K562 (cell line): ENCODE data around the gene TTN. TPM values are rescaled to one million over a fixed set of nuclear protein-coding genes. Genes with fewer than 3 reads are reported as not detected.

Experiments used
- ATAC-seq: fragments of 200-7000 bp; cut with Tn5 transposase; 3 replicates; pipeline ENCODE4 v1.9.1; 2020; ENCODE audit warnings: moderate library complexity
- BruUV-seq: library from RNA; stranded (reverse); fragments of 400-500 nt; replicated peaks from 2 replicates; lab custom pipeline; 2021; lab: Mats Ljungman, UMichigan
- CTCF ChIA-PET: fragments of 300-600 bp; formaldehyde crosslinking; extraction: SDS; loops from one replicate; lab custom pipeline; 2021; ENCODE audit warnings: low intra/inter-chr PET ratio; lab: Yijun Ruan, JAX
- POLR2A ChIA-PET: fragments of 300-600, 350-650 bp; sonication (Branson Sonifier 250); formaldehyde crosslinking; extraction: SDS; loops from one replicate; lab custom pipeline; 2021; ENCODE audit warnings: antibody characterized with exemption, inconsistent platforms; lab: Yijun Ruan, JAX
- DNase-seq, 4 experiments: peaks; one replicate each; pipeline versions ENCODE4 v3.0.0 to v3.0.0-alpha.2; 2011 to 2018; ENCODE audit warnings: low spot score in 3 of 4, mixed read lengths in 3 of 4; ENCODE audit errors: extremely low read depth in 1 of 4
- FAIRE-seq: peaks from 2 replicates; lab custom pipeline; 2011; peaks lifted over from hg19 to GRCh38; lab: Jason Lieb, UNC
- H2AFZ ChIP-seq: 2 replicates; pipeline ENCODE4 v1.6.0; 2011; ENCODE audit warnings: low read depth, low read length, control low read depth, inconsistent platforms
- H3K27ac ChIP-seq: fragments of 200-600 bp; 3 replicates; pipeline ENCODE4 v1.8.0; 2011; ENCODE audit warnings: low read depth, mild to moderate bottlenecking, control low read depth, inconsistent platforms, low read length, moderate library complexity, mixed read lengths; ENCODE audit errors: extremely low read depth
- H3K27me3 ChIP-seq, 2 experiments: fragments of 300-600 bp in 1 of 2; 2 replicates in 1 of 2; 3 replicates in 1 of 2; pipeline versions ENCODE4 v1.6.0 to v1.8.0; 2011; ENCODE audit warnings: inconsistent platforms in 2 of 2, low read length in 2 of 2, mild to moderate bottlenecking in 1 of 2, mixed read lengths in 1 of 2, moderate library complexity in 1 of 2; ENCODE audit not compliant: control insufficient read depth in 2 of 2, insufficient read depth in 2 of 2
- H3K36me3 ChIP-seq: fragments of 300-600 bp; 3 replicates; pipeline ENCODE4 v1.8.0; 2011; ENCODE audit warnings: mild to moderate bottlenecking, low read length, inconsistent platforms; ENCODE audit not compliant: control insufficient read depth, insufficient read depth
- H3K4me1 ChIP-seq, 2 experiments: fragments of 200-600 bp in 1 of 2; replicated peaks in 1 of 2; 2 replicates in 1 of 2; 3 replicates in 1 of 2; pipeline versions ENCODE4 v1.5.1 to v1.8.0; 2011; ENCODE audit warnings: inconsistent platforms in 2 of 2, low read length in 2 of 2, mild to moderate bottlenecking in 1 of 2, mixed read lengths in 1 of 2, moderate library complexity in 1 of 2; ENCODE audit not compliant: control insufficient read depth in 2 of 2, insufficient read depth in 2 of 2
- H3K4me2 ChIP-seq: 2 replicates; pipeline ENCODE4 v1.6.1; 2011; ENCODE audit warnings: low read length, control low read depth, inconsistent platforms, mixed read lengths; ENCODE audit not compliant: insufficient read depth
- H3K4me3 ChIP-seq: fragments of 200-600 bp; sonication (generic), shearing (Covaris generic); 2 replicates; pipeline ENCODE4 v1.5.1; 2016; ENCODE audit warnings: control low read depth, inconsistent platforms
- H3K79me2 ChIP-seq: fragments of 200-600 bp; 3 replicates; pipeline ENCODE4 v1.8.0; 2011; ENCODE audit warnings: low read length, inconsistent platforms; ENCODE audit not compliant: control insufficient read depth, insufficient read depth
- H3K9ac ChIP-seq, 2 experiments: 2 replicates each; pipeline versions ENCODE4 v1.6.0 to v1.6.1; 2011; ENCODE audit warnings: low read depth in 2 of 2, low read length in 2 of 2, control low read depth in 1 of 2, inconsistent platforms in 1 of 2, mild to moderate bottlenecking in 1 of 2, mixed read lengths in 1 of 2; ENCODE audit not compliant: insufficient read depth in 1 of 2
- H3K9me1 ChIP-seq: one replicate; pipeline ENCODE4 v1.6.0; 2011; ENCODE audit warnings: inconsistent platforms, mild to moderate bottlenecking, low read length, moderate library complexity; ENCODE audit not compliant: control insufficient read depth, insufficient read depth
- H3K9me3 ChIP-seq: replicated peaks from 2 replicates; pipeline ENCODE4 v1.5.1; 2011; ENCODE audit warnings: low read depth, low read length, inconsistent platforms; ENCODE audit not compliant: control insufficient read depth, insufficient read depth
- H4K20me1 ChIP-seq: replicated peaks from 2 replicates; pipeline ENCODE4 v1.6.1; 2011; ENCODE audit warnings: low read length, inconsistent platforms, mixed read lengths; ENCODE audit not compliant: control insufficient read depth, insufficient read depth
- CBX8 ChIP-seq: fragments of 200-600 bp; sonication (generic); IDR thresholded peaks from 2 replicates; pipeline ENCODE4 v1.6.1; 2012; ENCODE audit warnings: borderline replicate concordance, mixed run types, low read depth, mild to moderate bottlenecking, moderate library complexity, mixed read lengths, low read length, control low read depth, inconsistent platforms; ENCODE audit not compliant: poor library complexity, severe bottlenecking; ENCODE audit errors: extremely low read depth
- CEBPB ChIP-seq: fragments of 450-650 bp; IDR thresholded peaks from 2 replicates; pipeline ENCODE4 v1.6.1; 2016; ENCODE audit warnings: missing genetic modification characterization, missing compliant biosample characterization
- U2AF2 ChIP-seq: fragments of 200-400 bp; formaldehyde crosslinking; optimal IDR thresholded peaks from 2 replicates; pipeline ENCODE3; 2017; ENCODE audit warnings: low read depth, mild to moderate bottlenecking, low read length
- ZKSCAN1 ChIP-seq: fragments of 150-350 bp; IDR thresholded peaks from 2 replicates; pipeline ENCODE4 v1.6.1; 2016; ENCODE audit warnings: low read depth, low read length
- ZNF184 ChIP-seq: sonication (generic); formaldehyde crosslinking; IDR thresholded peaks from 2 replicates; pipeline ENCODE4 v1.5.0; 2020; ENCODE audit warnings: missing genetic modification reagents
- WGBS: fragments of 100-300 bp; shearing (Covaris generic); methylation state at CpG from one replicate; pipeline ENCODE4 v1.1.6; 2016; ENCODE audit warnings: low coverage, mixed read lengths; ENCODE audit not compliant: insufficient coverage; ENCODE audit errors: missing lambda C conversion rate; 5-methylcytosine and 5-hydroxymethylcytosine counted together
- in situ Hi-C: fragments of 300-500 bp; cut with MboI; formaldehyde crosslinking; loops from 4 replicates; pipeline ENCODE4 v1.15.0; 2018; ENCODE audit warnings: inconsistent platforms, mixed read lengths
- intact Hi-C: fragments of 100-400 bp; cut with micrococcal nuclease; formaldehyde crosslinking; loops from 2 replicates; pipeline ENCODE4 v1.14.2; 2022
- polyA plus RNA-seq, 8 experiments: library from polyadenylated mRNA; depleted of rRNA in 4 of 8; stranded (reverse) in 5 of 8; unstranded in 3 of 8; fragments of >200 nt; fragmentation: Nextera tagmentation in 2 of 8; fragmentation: Illumina TruSeq in 1 of 8; extraction: Ambion mirVana in 2 of 8; extraction: Trizol in 1 of 8; gene quantifications; 2 replicates each; pipeline versions ENCODE4 v1.2.1 to v1.2.3, GENCODE V29; 2011 to 2014; ENCODE audit warnings: inconsistent platforms in 1 of 8, missing spikeins in 1 of 8
- total RNA-seq, 7 experiments: library from RNA; depleted of rRNA in 6 of 7; stranded (reverse); fragments of >200 nt in 6 of 7; fragmentation: Illumina TruSeq in 2 of 7; extraction: Trizol in 2 of 7; gene quantifications; 2 replicates each; pipeline versions ENCODE4 v1.2.1 to v1.2.3, GENCODE V29; 2011 to 2021; ENCODE audit warnings: low replicate concordance in 1 of 7

The TTN gene
- total and polyA plus RNA-seq, 9 of the 15 experiments (the other 6 are each of a cell fraction or from before 2014, with no cell fraction given) = under 0.01 to 0.20 (median 0.04) TPM; not detected in 1

DNA sequence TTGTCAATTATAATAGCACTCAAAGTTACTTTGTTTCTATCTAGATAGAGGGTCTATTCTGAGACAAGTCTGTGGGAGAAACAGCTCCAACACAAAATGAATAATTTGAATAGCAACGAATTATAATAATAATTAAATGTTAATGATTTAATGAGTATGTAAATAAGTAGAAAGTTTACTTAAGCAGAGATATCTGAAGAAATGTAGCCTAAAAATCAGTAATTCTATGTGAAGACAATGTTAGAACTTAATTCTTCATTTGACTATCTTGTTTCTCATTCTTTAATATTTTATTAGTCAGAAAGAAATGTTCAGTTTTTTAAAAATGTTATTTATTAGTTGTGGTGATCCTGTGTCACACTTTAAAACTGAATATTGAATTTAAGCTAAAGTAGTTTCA, 165.7 kb downstream of the TTN start:
- FAIRE-seq = no peak
- no peaks in the 10 kb centered on the region for H3K79me2 ChIP-seq
- TF ChIP-seq CBX8 (peak; percentile 79), U2AF2 (no peak), ZKSCAN1 (no peak)
- TF ChIP-seq, all 486 proteins: peak for 1
- 0% methylated on average over 1 of the region's 1 CpG for WGBS
- Histone ChIP-seq H3K36me3 (no peaks in the 10 kb centered on the region), H3K9ac (no peak overlapping the region), H3K27ac (no peak overlapping the region), H2AFZ (no peak overlapping the region), H3K4me1 (no peaks in the 10 kb centered on the region), H3K9me1 (no peaks in the 10 kb centered on the region), H3K27me3 (peaks cover 0 to under 1% of the 10 kb centered on the region in 2 experiments; a peak in 2 of 5 replicates), H3K4me3 (no peak overlapping the region), H4K20me1 (no peaks in the 10 kb centered on the region), H3K4me2 (no peak overlapping the region), H3K9me3 (no peaks in the 10 kb centered on the region)
- no TSS peak for BruUV-seq
- intact Hi-C loops (no loop called here), in situ Hi-C loops (no loop called here)
- POLR2A ChIA-PET = no interaction called here
- DNase-seq = no peak
- no peak for ATAC-seq
- CTCF ChIA-PET = no interaction called here

DNA sequence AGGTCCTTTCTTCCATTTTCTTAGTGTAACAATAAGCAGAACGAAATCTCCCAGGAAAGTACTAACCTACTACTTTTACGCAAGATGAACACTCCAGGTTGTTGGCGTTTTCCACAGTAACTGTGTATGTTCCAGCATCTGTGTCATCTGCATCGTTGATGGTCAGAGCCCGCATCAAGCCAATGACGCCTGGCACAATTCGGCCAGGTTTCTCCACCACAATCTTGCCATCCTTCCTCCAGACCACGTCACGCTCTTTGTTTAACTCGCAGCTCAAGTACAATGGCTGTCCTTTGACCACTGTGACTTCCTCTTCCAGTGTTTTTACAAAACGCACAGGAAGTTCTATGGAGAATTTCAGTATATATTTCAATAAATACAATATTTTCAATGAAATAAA, 171.3 kb downstream of the TTN start:
- no peaks in the 10 kb centered on the region for H4K20me1 ChIP-seq
- ChIA-PET CTCF (no interaction called here), POLR2A (no interaction called here)
- H3K9me3 ChIP-seq = no peaks in the 10 kb centered on the region
- H3K4me1 ChIP-seq = no peaks in the 10 kb centered on the region
- H3K4me3 ChIP-seq = no peak overlapping the region
- WGBS = 1% methylated on average over 11 of the region's 11 CpGs
- H3K36me3 ChIP-seq = no peaks in the 10 kb centered on the region
- H2AFZ ChIP-seq = no peak overlapping the region
- no peak overlapping the region for H3K9ac ChIP-seq
- H3K27ac ChIP-seq = no peak overlapping the region
- no TSS peak for BruUV-seq
- intact Hi-C loops = no loop called here
- ATAC-seq (no peak), FAIRE-seq (no peak), DNase-seq (no peak)
- no peaks in the 10 kb centered on the region for H3K79me2 ChIP-seq
- H3K9me1 ChIP-seq = no peaks in the 10 kb centered on the region
- no peak overlapping the region for H3K4me2 ChIP-seq
- TF ChIP-seq ZNF184 (CRISPR knock-in tag) (no peak), CEBPB (tag) (0 out of 2 replicates have a peak, but pooled peaks have one; percentile 1)
- peaks cover 0 to 10% of the 10 kb centered on the region in 2 experiments; a peak in 3 of 5 replicates for H3K27me3 ChIP-seq
- in situ Hi-C loops = no loop called here
